Naive B cell (primary cell): ENCODE data around the gene BID. TPM values are rescaled to one million over a fixed set of nuclear protein-coding genes. Genes with fewer than 3 reads are reported as not detected.
A peak's percentile ranks its signal among the peaks of the same experiment; 100 is the strongest.

ENCODE experiments used
- ATAC-seq, 2 donors: fragments of 150-1000 bp; cut with Tn5 transposase; 2 replicates each; pipeline ENCODE4 v1.10.0; 2021; ENCODE audit warnings: low read depth in 2 of 2, mild to moderate bottlenecking in 2 of 2, moderate library complexity in 2 of 2
- DNase-seq: peaks from one replicate; pipeline ENCODE4 v3.0.0; 2022
- H3K27ac Mint-ChIP-seq, 6 donors: one replicate each; pipeline ENCODE4 v1.8.0; 2020 to 2022; ENCODE audit warnings: mild to moderate bottlenecking in 6 of 6, mixed read lengths in 6 of 6, moderate library complexity in 5 of 6, inconsistent platforms in 2 of 6
- H3K27me3 Mint-ChIP-seq, 3 donors: one replicate each; pipeline ENCODE4 v1.8.0; 2021 to 2022; ENCODE audit warnings: mixed read lengths in 3 of 3, mild to moderate bottlenecking in 1 of 3
- H3K36me3 Mint-ChIP-seq, 2 donors: one replicate each; pipeline ENCODE4 v1.8.0; 2020 to 2022; ENCODE audit warnings: mixed read lengths in 2 of 2, inconsistent platforms in 1 of 2, mild to moderate bottlenecking in 1 of 2
- H3K4me1 Mint-ChIP-seq, 3 donors: one replicate each; pipeline ENCODE4 v1.8.0; 2020 to 2022; ENCODE audit warnings: mixed read lengths in 3 of 3, inconsistent platforms in 1 of 3, mild to moderate bottlenecking in 1 of 3, moderate library complexity in 1 of 3
- H3K4me3 Mint-ChIP-seq, 8 donors: one replicate each; pipeline ENCODE4 v1.8.0; 2020 to 2022; ENCODE audit warnings: mild to moderate bottlenecking in 8 of 8, mixed read lengths in 8 of 8, moderate library complexity in 8 of 8, inconsistent platforms in 2 of 8
- H3K9me3 Mint-ChIP-seq, 7 donors: one replicate each; pipeline ENCODE4 v1.8.0; 2020 to 2022; ENCODE audit warnings: mixed read lengths in 7 of 7, mild to moderate bottlenecking in 5 of 7, inconsistent platforms in 2 of 7, moderate library complexity in 1 of 7
- polyA plus RNA-seq, 6 donors: library from polyadenylated mRNA; unstranded; fragments of 300-500 nt; fragmentation: Illumina TruSeq; gene quantifications; one replicate each; pipeline ENCODE4 v1.2.3, GENCODE V29; 2021; ENCODE audit warnings: low read depth in 6 of 6

Gene BID
- polyA plus RNA-seq, 6 donors from 2014 or later: 18.2 to 29.9 (median 23.1) TPM

DNA sequence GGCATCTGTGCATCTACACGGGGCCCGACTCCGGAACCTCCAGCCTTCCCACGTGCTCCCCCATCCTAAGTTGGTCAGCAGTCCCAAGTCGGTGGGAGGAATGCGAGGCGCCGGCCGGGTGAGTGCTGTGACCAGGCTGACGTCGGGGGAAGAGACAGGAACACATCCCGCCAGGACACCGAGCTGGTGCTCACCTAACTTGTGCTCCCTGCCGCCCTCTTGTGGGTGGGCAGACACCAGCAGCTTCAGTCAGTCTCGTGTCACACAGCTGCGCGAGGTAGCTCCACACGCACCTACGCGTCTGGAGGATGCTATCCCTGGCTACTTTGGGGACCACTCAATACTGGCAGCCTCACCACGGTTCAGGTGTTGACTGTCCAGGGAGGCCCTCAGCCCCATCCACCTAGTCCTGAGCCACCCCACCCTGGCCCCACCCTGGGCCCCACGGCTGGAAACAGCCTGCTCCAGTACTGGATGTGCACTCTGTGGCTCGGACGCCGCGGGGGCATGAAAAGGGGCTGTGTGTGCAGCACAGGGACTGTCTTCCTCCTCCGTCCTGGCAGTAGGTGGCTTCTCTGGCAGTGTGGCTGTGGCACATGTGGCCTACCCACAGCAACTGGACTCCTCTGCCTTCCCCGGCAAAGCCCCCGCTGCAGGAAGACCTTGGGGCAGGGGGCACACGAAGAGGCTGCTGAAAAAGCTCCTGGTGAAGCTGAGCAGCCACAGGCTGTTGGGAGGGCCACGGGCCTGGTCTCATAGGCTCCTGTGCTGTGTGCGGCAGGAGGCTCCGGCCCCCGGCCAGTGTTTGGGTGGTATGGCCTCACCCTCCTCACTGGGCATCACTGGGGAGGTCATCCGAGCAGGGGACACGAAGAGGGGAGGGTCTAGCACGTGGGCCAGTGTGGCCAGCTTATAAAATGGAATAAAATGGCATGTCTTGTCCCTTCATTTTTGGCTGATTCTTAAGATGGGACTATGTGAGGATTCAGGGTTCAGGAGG lies 11.2 kb upstream of the BID start:
- DNase-seq (peak; percentile 65), ATAC-seq (peak; percentile 49 to 58)
- no peak overlapping the region for H3K4me3 Mint-ChIP-seq
- H3K27me3 Mint-ChIP-seq: no peaks in the 10 kb centered on the region
- peaks cover 15 to 34% (median 17%) of the 10 kb centered on the region in 3 donors for H3K4me1 Mint-ChIP-seq
- H3K27ac Mint-ChIP-seq: peak overlapping the region in 5 of 6 donors; percentile 52 to 95 (median 83)
- no peaks in the 10 kb centered on the region for H3K36me3 Mint-ChIP-seq
- H3K9me3 Mint-ChIP-seq: no peaks in the 10 kb centered on the region

GRCh38 chr22:17784776-17785175 lies 10.5 kb upstream of the BID start:
- no peak for ATAC-seq
- peaks cover 22 to 42% (median 24%) of the 10 kb centered on the region in 3 donors for H3K4me1 Mint-ChIP-seq

DNA sequence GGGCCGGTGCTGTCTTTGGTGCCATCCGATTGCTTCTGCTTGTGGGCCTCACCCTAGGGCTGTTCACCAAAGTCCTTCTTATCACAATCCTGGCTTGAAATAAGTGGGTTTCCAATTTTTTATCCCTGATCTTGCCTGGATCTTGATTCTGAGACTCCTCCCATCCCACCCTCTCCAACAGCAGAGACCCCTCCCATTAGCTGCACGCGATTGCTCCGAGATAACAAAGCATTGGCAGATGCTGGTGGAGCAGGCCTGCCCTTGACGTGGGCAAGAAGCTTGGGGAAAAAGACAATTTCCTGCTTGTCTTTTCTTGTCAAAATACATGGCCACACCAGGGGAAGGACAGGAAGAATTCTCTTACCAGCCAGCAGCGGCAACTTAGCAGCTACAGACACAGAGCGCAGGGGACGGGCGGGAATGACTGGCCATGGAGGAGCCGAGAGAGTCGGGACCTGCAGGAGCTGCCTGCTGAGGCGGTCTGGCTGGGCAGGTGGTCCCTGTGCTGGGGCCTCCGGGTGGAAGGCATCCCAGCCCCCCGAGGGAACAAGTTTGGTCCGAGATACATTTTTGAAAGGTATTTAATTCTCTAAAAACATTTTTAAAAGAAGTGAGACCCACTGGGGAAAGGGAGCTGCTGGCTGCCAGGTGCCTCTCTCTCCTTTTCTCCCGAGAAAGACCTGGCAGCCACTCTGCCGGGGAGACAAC lies 9.7 kb upstream of the BID start:
- DNase-seq (no peak), ATAC-seq (no peak)
- Mint-ChIP-seq H3K4me3 (no peak overlapping the region), H3K9me3 (peaks cover 0 to 2% (median 0%) of the 10 kb centered on the region in 7 donors), H3K4me1 (peaks cover 29 to 50% (median 32%) of the 10 kb centered on the region in 3 donors), H3K27ac (peak overlapping the region in 3 of 6 donors; percentile 32 to 76 (median 37)), H3K27me3 (no peaks in the 10 kb centered on the region), H3K36me3 (peaks cover 0 to 8% of the 10 kb centered on the region in 2 donors)

More at GRCh38 chr22:17784776-17785175, 10.5 kb upstream of the BID start:
- Mint-ChIP-seq H3K27me3 (no peaks in the 10 kb centered on the region), H3K9me3 (peaks cover 0 to 2% (median 0%) of the 10 kb centered on the region in 7 donors), H3K4me3 (no peak overlapping the region), H3K27ac (peak overlapping the region in 2 of 6 donors; percentile 73 to 83), H3K36me3 (no peaks in the 10 kb centered on the region)
- no peak for DNase-seq

- ATAC-seq (no peak), DNase-seq (no peak)
- no peaks in the 10 kb centered on the region for H3K27me3 Mint-ChIP-seq
- peaks cover 0 to 2% (median 0%) of the 10 kb centered on the region in 7 donors for H3K9me3 Mint-ChIP-seq
- H3K27ac Mint-ChIP-seq: peak overlapping the region in 2 of 6 donors; percentile 32 to 37
- peak overlapping the region in 2 of 8 donors; percentile 13 to 57 for H3K4me3 Mint-ChIP-seq
- peaks cover 33 to 55% (median 36%) of the 10 kb centered on the region in 3 donors for H3K4me1 Mint-ChIP-seq
- H3K36me3 Mint-ChIP-seq: peaks cover 0 to 8% of the 10 kb centered on the region in 2 donors
Measured at GRCh38 chr22:17783312-17783711, 9.0 kb upstream of the BID start.

- H3K27ac Mint-ChIP-seq: peak overlapping the region in 2 of 6 donors; percentile 32 to 88
- peaks cover 35 to 60% (median 41%) of the 10 kb centered on the region in 3 donors for H3K4me1 Mint-ChIP-seq
- no peak for ATAC-seq
- H3K9me3 Mint-ChIP-seq: peaks cover 0 to 2% (median 0%) of the 10 kb centered on the region in 7 donors
- no peak for DNase-seq
- H3K27me3 Mint-ChIP-seq: no peaks in the 10 kb centered on the region
- peak overlapping the region in 2 of 8 donors; percentile 16 to 34 for H3K4me3 Mint-ChIP-seq
- peaks cover 0 to 8% of the 10 kb centered on the region in 2 donors for H3K36me3 Mint-ChIP-seq
Measured at GRCh38 chr22:17782621-17783020, 8.4 kb upstream of the BID start.

GRCh38 chr22:17782158-17782557 lies 7.9 kb upstream of the BID start:
- DNase-seq: no peak
- Mint-ChIP-seq H3K4me3 (peak overlapping the region in 2 of 8 donors; percentile 16 to 34), H3K27ac (peak overlapping the region in 2 of 6 donors; percentile 84 to 88), H3K4me1 (peaks cover 40 to 65% (median 46%) of the 10 kb centered on the region in 3 donors), H3K27me3 (no peaks in the 10 kb centered on the region), H3K36me3 (peaks cover 0 to 8% of the 10 kb centered on the region in 2 donors), H3K9me3 (peaks cover 0 to 2% (median 0%) of the 10 kb centered on the region in 7 donors)
- ATAC-seq: no peak

- ATAC-seq (peak; percentile 34 to 37), DNase-seq (no peak)
- Mint-ChIP-seq H3K4me1 (peaks cover 43 to 68% (median 49%) of the 10 kb centered on the region in 3 donors), H3K36me3 (peaks cover 0 to 8% of the 10 kb centered on the region in 2 donors), H3K27me3 (no peaks in the 10 kb centered on the region), H3K27ac (peak overlapping the region; percentile 77 to 97 (median 87)), H3K4me3 (peak overlapping the region in 7 of 8 donors; percentile 18 to 71 (median 41)), H3K9me3 (peaks cover 0 to 2% (median 0%) of the 10 kb centered on the region in 7 donors)
Measured at GRCh38 chr22:17781319-17782031, 7.2 kb upstream of the BID start.

DNA sequence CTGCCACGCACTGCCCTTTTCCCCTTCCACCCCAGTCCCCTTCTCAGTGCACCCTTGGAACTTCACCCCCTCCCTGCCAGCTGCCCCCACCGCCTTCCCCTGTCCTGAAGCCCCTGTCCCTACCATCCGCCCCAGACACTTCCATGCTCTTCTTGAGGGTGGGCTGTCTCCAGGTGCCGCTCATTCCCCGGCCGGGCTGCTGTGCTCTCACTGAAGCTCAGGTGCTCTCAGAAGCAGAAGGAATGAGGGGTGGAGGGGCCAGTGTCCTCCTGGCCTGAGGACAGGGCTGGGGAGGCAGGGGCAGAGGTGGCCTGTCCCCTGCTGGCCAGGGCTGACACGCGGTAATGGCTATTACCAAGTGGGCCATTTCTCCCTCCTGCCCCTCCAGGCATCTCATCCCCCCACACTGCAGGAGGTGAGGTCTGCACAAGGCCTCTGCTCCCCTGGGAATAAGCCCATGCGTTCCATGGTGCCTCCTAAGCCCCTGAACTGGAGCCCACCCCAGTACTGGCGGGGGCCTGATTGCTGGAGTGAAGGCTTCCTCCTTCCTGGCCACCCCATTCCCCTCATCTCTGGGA lies 6.6 kb upstream of the BID start:
- Mint-ChIP-seq H3K36me3 (peaks cover 0 to 8% of the 10 kb centered on the region in 2 donors), H3K27ac (peak overlapping the region in 4 of 6 donors; percentile 51 to 84 (median 71)), H3K4me3 (peak overlapping the region in 4 of 8 donors; percentile 18 to 92 (median 42)), H3K9me3 (peaks cover 0 to 2% (median 0%) of the 10 kb centered on the region in 7 donors), H3K27me3 (no peaks in the 10 kb centered on the region), H3K4me1 (peaks cover 48 to 70% (median 55%) of the 10 kb centered on the region in 3 donors)
- no peak for ATAC-seq
- DNase-seq: no peak

- ATAC-seq (no peak), DNase-seq (no peak)
- Mint-ChIP-seq H3K4me1 (peaks cover 54 to 74% (median 61%) of the 10 kb centered on the region in 3 donors), H3K27me3 (no peaks in the 10 kb centered on the region), H3K36me3 (peaks cover 0 to 8% of the 10 kb centered on the region in 2 donors), H3K9me3 (peaks cover 0 to 2% (median 0%) of the 10 kb centered on the region in 7 donors), H3K27ac (peak overlapping the region in 5 of 6 donors; percentile 50 to 88 (median 65)), H3K4me3 (peak overlapping the region in 6 of 8 donors; percentile 44 to 92 (median 54))
Measured at GRCh38 chr22:17780116-17780740, 6.0 kb upstream of the BID start.

- ATAC-seq (no peak), DNase-seq (no peak)
- Mint-ChIP-seq H3K4me3 (peak overlapping the region in 7 of 8 donors; percentile 34 to 92 (median 72)), H3K4me1 (peaks cover 54 to 81% (median 64%) of the 10 kb centered on the region in 3 donors), H3K36me3 (peaks cover 0 to 8% of the 10 kb centered on the region in 2 donors), H3K27ac (peak overlapping the region; percentile 7 to 89 (median 78)), H3K9me3 (peaks cover 0 to 2% (median 0%) of the 10 kb centered on the region in 7 donors), H3K27me3 (no peaks in the 10 kb centered on the region)
Measured at GRCh38 chr22:17779286-17780115, 5.2 kb upstream of the BID start.

DNA sequence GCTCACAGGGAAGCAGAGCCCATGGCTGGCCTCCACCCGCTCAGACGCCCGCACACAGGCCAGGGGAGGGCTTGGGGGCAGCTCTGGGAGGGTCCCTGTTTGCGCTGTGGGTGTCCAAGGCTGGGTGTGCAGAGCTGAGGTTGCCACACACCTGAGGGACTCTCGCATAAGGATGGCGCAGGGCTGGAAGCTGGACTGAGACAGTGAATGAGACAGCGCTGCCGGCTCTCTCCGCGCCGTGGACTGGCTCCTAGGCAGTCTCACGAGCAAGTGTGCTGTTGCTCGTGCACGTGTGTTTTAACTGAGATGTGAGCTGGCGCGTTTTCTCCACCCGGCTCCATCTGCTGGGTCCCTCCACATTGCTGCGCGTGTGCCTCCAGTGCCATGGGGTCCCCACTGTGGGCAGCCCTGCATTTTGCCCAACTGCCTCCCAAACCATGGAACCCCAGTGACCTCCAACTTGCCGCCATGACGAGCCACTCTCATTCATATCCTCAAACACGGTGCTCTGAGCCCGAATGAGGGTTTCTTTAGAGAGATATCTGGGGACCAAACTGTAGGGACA lies 4.2 kb upstream of the BID start:
- peaks cover 0 to 2% (median 0%) of the 10 kb centered on the region in 7 donors for H3K9me3 Mint-ChIP-seq
- H3K36me3 Mint-ChIP-seq: peaks cover 0 to 8% of the 10 kb centered on the region in 2 donors
- no peak for ATAC-seq
- no peak for DNase-seq
- no peaks in the 10 kb centered on the region for H3K27me3 Mint-ChIP-seq
- H3K4me1 Mint-ChIP-seq: peaks cover 56 to 82% (median 66%) of the 10 kb centered on the region in 3 donors
- H3K4me3 Mint-ChIP-seq: peak overlapping the region; percentile 49 to 96 (median 92)
- H3K27ac Mint-ChIP-seq: peak overlapping the region; percentile 49 to 99 (median 82)
